Measurements from ENCODE around the gene ERC1.

DNA sequence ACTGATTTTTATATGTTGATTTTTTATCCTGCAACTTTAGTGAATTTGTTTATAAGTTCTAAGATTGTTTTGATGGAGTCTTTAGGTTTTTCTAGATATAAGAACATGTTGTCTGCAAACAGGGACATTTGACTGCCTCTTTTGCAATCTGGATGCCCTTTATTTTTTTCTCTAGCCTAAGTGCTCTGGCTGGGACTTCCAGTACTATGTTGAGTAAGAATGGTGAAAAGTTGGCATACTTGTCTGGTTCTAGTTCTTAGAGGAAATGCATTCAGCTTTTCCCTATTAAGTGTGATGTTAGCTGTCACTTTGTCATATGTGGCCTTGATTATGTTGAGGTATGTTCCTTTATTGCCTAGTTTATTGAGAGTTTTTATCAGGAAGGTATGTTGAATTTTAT lies 68.1 kb downstream of the ERC1 start:
- TF ChIP-seq EZH2 (IDR thresholded peaks at IDR 0.05; ENCODE audit: borderline replicate concordance): no peak
- TF ChIP-seq, protein P1, sequence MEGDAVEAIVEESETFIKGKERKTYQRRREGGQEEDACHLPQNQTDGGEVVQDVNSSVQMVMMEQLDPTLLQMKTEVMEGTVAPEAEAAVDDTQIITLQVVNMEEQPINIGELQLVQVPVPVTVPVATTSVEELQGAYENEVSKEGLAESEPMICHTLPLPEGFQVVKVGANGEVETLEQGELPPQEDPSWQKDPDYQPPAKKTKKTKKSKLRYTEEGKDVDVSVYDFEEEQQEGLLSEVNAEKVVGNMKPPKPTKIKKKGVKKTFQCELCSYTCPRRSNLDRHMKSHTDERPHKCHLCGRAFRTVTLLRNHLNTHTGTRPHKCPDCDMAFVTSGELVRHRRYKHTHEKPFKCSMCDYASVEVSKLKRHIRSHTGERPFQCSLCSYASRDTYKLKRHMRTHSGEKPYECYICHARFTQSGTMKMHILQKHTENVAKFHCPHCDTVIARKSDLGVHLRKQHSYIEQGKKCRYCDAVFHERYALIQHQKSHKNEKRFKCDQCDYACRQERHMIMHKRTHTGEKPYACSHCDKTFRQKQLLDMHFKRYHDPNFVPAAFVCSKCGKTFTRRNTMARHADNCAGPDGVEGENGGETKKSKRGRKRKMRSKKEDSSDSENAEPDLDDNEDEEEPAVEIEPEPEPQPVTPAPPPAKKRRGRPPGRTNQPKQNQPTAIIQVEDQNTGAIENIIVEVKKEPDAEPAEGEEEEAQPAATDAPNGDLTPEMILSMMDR (IDR thresholded peaks at IDR 0.05; ENCODE audit: poor library complexity): no peak

All from hepatocyte (in vitro differentiated cells).